Measurements from ENCODE around the gene GAPT.

The GAPT gene

GRCh38 chr5:58491216-58491892 is at the start of gene GAPT:
Gene GAPT (plus strand): TSS chr5:58491435. CDS start chr5:58494537, 3,102 bp downstream.
- no peak for DNase-seq

GRCh38 chr5:58444805-58445204 is 46.4 kb upstream of the GAPT start:
- DNase-seq: no peak

GRCh38 chr5:58446024-58446423 is 45.2 kb upstream of the GAPT start:
- DNase-seq: no peak

- no peak for DNase-seq
Observed at GRCh38 chr5:58447226-58447625, 44.0 kb upstream of the GAPT start.

GRCh38 chr5:58450018-58450417 is 41.2 kb upstream of the GAPT start:
- DNase-seq: no peak

GRCh38 chr5:58450811-58451629 is 40.2 kb upstream of the GAPT start:
- DNase-seq: no peak

- DNase-seq: no peak
Observed at GRCh38 chr5:58451732-58452565, 39.3 kb upstream of the GAPT start.

- DNase-seq: no peak
Observed at GRCh38 chr5:58452566-58453258, 38.5 kb upstream of the GAPT start.

- DNase-seq: no peak
Observed at GRCh38 chr5:58453306-58453705, 37.9 kb upstream of the GAPT start.

- no peak for DNase-seq
Observed at GRCh38 chr5:58454025-58454424, 37.2 kb upstream of the GAPT start.

GRCh38 chr5:58455066-58455465 is 36.2 kb upstream of the GAPT start:
- no peak for DNase-seq

GRCh38 chr5:58455480-58455879 is 35.8 kb upstream of the GAPT start:
- no peak for DNase-seq

- no peak for DNase-seq
Observed at GRCh38 chr5:58456026-58456425, 35.2 kb upstream of the GAPT start.

GRCh38 chr5:58456486-58456885 is 34.7 kb upstream of the GAPT start:
- DNase-seq: no peak

GRCh38 chr5:58457050-58457449 is 34.2 kb upstream of the GAPT start:
- no peak for DNase-seq

- DNase-seq: no peak
Observed at GRCh38 chr5:58458141-58458742, 33.0 kb upstream of the GAPT start.

- DNase-seq: no peak
Observed at GRCh38 chr5:58458743-58459145, 32.5 kb upstream of the GAPT start.

- DNase-seq: no peak
Observed at GRCh38 chr5:58459146-58460001, 31.9 kb upstream of the GAPT start.

- DNase-seq: peak; percentile 59 to 76
Observed at GRCh38 chr5:58460002-58460731, 31.1 kb upstream of the GAPT start, which contains the start of gene PLK2. Gene PLK2 (minus strand): TSS chr5:58460086. CDS start chr5:58459959, 127 bp downstream.

GRCh38 chr5:58460732-58461286 is 30.4 kb upstream of the GAPT start:
- DNase-seq: peak; percentile 51 to 83

Measured in NCI-H1930 (cell line).